NCI-H748 treated with DMSO at 0.1 percent for 48 hours (cell line): ENCODE measurements around the gene AGBL4.

Experiments used
- DNase-seq: peaks from one replicate; lab custom pipeline; 2025; lab: John Stamatoyannopoulos, UW

Gene AGBL4

GRCh38 chr1:48829446-48829845 lies 1194.3 kb downstream of the AGBL4 start:
- DNase-seq, result no peak

- DNase-seq, result no peak
Measured at GRCh38 chr1:48823168-48823567, 1200.6 kb downstream of the AGBL4 start.

- DNase-seq, result no peak
Measured at GRCh38 chr1:48820491-48820890, 1203.3 kb downstream of the AGBL4 start.

- DNase-seq, result peak; percentile 26
Measured at GRCh38 chr1:48817505-48818114, 1206.1 kb downstream of the AGBL4 start.

- no peak for DNase-seq
Measured at GRCh38 chr1:48810740-48811139, 1213.0 kb downstream of the AGBL4 start.

- DNase-seq, result no peak
Measured at GRCh38 chr1:48808496-48808895, 1215.3 kb downstream of the AGBL4 start.

- no peak for DNase-seq
Measured at GRCh38 chr1:48807554-48808260, 1216.0 kb downstream of the AGBL4 start.

- no peak for DNase-seq
Measured at GRCh38 chr1:48803474-48803873, 1220.3 kb downstream of the AGBL4 start.

GRCh38 chr1:48794816-48795215 lies 1228.9 kb downstream of the AGBL4 start:
- no peak for DNase-seq

GRCh38 chr1:48793863-48794262 lies 1229.9 kb downstream of the AGBL4 start:
- DNase-seq, result no peak

- no peak for DNase-seq
Measured at GRCh38 chr1:48792961-48793360, 1230.8 kb downstream of the AGBL4 start.

GRCh38 chr1:48790397-48790796 lies 1233.4 kb downstream of the AGBL4 start:
- no peak for DNase-seq

GRCh38 chr1:48789903-48790302 lies 1233.9 kb downstream of the AGBL4 start:
- no peak for DNase-seq

- DNase-seq, result no peak
Measured at GRCh38 chr1:48785869-48786268, 1237.9 kb downstream of the AGBL4 start.

- DNase-seq, result no peak
Measured at GRCh38 chr1:48784301-48784700, 1239.5 kb downstream of the AGBL4 start.

- peak; percentile 39 for DNase-seq
Measured at GRCh38 chr1:48777219-48777895, 1246.4 kb downstream of the AGBL4 start.

GRCh38 chr1:48776393-48777218 lies 1247.1 kb downstream of the AGBL4 start, which contains the start of gene BEND5:
TSS of gene BEND5 (minus strand) at chr1:48776891. CDS start at chr1:48776831, 60 bp downstream.
- peak; percentile 78 for DNase-seq

- DNase-seq, result no peak
Measured at GRCh38 chr1:48775831-48776392, 1247.8 kb downstream of the AGBL4 start.

GRCh38 chr1:48773133-48773532 lies 1250.6 kb downstream of the AGBL4 start:
- no peak for DNase-seq

- DNase-seq, result no peak
Measured at GRCh38 chr1:48772211-48772610, 1251.5 kb downstream of the AGBL4 start.

GRCh38 chr1:48771561-48771960 lies 1252.2 kb downstream of the AGBL4 start:
- no peak for DNase-seq

GRCh38 chr1:48767975-48768510 lies 1255.7 kb downstream of the AGBL4 start:
- DNase-seq, result no peak
